Lower leg skin (tissue), 3 donors: ENCODE data around the gene PAX7.

Source experiments
- POLR2A ChIP-seq, 2 donors: fragments of 450-650 bp; IDR thresholded peaks; one replicate each; pipeline ENCODE4 v1.6.1; 2016 to 2017; ENCODE audit warnings: antibody characterized with exemption in 2 of 2, mild to moderate bottlenecking in 1 of 2, moderate library complexity in 1 of 2
- TF ChIP-seq, protein P1 (sequence below), 3 donors: fragments of 450-650 bp; IDR thresholded peaks; one replicate each; pipeline ENCODE4 v1.5.1; 2016; ENCODE audit warnings: antibody characterized with exemption in 3 of 3, mild to moderate bottlenecking in 3 of 3, moderate library complexity in 2 of 3

DNA sequence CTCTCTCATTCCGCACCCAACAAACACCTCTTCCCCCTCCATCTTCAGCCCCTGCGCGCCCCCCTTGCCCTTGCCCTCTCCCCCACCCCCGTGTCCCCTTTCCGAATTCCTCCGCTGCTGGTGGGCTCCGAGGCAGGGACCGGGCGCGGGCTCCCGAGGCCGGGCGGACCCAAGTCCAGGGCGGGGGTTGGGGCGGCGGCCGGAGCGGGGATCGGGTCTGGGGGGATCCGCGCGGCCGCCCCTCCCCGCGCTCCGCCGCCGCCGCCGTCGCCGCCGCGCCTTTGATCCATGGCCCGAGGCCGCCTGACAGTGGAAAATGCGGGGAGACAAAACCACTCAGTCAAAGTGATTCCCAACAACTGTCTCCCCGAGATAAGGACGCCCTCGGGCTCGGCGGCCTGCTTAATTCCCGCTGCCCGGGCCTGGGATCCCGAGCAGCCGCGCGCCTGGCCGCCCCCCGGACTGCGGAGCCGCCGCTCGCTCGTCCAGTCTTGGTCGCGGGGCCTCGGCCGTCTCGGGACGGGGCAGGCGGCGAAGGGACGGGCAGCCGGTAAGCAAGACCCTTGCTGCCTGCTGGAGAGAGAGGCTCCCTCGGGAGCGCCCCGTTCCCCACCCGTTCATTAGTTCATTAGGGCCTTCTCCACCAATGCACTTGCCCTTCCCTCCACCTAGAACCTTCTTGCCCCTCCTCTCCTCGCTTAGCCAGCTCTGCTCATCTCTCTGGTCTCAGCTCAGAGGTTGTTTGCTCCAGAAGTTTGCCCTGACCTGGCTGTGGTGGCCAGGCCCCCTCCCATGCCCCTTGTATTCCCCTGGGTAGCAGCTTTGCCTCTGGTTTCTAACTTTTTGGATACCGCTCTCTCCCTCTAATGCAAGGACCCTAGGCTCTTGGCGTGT, 86.4 kb downstream of the PAX7 start:
- TF ChIP-seq, protein P1, sequence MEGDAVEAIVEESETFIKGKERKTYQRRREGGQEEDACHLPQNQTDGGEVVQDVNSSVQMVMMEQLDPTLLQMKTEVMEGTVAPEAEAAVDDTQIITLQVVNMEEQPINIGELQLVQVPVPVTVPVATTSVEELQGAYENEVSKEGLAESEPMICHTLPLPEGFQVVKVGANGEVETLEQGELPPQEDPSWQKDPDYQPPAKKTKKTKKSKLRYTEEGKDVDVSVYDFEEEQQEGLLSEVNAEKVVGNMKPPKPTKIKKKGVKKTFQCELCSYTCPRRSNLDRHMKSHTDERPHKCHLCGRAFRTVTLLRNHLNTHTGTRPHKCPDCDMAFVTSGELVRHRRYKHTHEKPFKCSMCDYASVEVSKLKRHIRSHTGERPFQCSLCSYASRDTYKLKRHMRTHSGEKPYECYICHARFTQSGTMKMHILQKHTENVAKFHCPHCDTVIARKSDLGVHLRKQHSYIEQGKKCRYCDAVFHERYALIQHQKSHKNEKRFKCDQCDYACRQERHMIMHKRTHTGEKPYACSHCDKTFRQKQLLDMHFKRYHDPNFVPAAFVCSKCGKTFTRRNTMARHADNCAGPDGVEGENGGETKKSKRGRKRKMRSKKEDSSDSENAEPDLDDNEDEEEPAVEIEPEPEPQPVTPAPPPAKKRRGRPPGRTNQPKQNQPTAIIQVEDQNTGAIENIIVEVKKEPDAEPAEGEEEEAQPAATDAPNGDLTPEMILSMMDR (IDR thresholded peaks at IDR 0.05), result no peak
- no peak for TF ChIP-seq POLR2A (IDR thresholded peaks at IDR 0.05)
